Activated effector memory CD4-positive, alpha-beta T cell treated with Interleukin-2 at 50 U/mL for 16 hours (primary cell): ENCODE measurements around the gene ASB10.

Experiments used
- DNase-seq: peaks from one replicate; pipeline ENCODE4 v3.0.0-alpha.2; 2020

The ASB10 gene

GRCh38 chr7:151157645-151158329, 29.3 kb downstream of the ASB10 start:
- no peak for DNase-seq

GRCh38 chr7:151152643-151153513, 34.2 kb downstream of the ASB10 start:
- DNase-seq = no peak

- no peak for DNase-seq
These were observed 36.7 kb downstream of the ASB10 start for GRCh38 chr7:151150388-151150787.

DNA sequence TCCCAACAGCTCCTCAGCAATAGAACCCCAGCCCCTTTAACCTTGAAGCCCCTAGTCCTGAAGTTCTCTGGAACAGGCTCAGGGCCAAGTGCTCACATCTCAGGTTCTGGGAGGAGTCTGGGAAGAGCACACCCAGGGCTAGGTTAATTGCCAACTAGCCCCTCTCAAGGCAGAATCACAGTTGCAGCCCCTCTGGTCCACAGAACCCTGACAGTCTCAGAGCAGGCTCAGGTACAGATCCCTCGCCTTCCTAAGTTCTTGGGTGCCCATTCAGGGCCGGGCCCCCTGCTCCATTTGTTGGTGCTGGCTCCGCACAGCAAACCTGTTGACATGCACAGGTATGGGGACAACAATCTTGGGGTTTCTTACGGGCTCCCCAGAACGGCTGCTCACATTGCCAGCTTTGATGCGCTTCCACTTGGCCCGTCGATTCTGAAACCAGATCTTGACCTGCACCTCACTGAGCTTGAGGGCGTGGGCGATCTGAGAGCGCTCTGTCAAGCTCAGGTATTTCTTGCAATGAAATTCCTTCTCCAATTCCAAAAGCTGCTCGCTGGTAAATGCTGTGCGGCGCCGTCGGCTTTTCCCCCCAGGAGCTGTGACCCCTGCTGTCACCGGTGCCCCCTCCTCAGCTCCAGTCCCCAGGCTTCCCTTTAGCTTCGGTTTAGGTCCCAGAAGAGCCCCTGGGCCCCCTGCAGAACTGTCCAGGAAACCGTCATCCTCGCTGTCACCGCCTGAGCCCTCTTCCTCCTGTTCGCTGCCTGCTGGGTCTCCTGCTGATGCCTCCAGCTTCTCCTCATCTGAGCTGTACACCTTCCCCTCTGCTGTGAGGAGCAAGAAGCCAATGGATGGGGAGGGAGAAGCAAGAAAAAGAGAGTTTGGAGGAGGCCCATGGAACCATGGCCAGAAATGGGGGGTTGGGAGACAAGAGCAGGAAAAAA, 38.5 kb downstream of the ASB10 start:
- no peak for DNase-seq

DNA sequence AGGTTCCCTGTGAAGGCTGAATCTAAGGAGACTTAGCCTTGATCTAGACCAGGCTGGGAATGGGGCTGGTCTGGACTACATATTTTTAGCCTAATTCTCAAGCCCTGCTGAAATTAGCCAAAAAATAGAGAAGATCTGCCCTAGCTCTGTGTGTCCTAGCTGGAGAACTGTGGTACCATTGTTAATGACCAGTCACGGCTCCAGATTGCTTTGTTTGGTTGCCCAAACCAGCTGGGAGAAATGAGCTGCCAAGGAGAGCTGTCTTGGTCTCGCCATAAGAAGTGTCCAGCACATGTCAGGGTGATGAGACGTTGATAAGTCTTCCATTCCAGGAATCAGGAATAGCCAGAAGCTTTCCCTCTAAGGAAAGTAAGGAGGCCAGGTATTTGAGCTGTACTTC, 40.3 kb downstream of the ASB10 start:
- no peak for DNase-seq

DNA sequence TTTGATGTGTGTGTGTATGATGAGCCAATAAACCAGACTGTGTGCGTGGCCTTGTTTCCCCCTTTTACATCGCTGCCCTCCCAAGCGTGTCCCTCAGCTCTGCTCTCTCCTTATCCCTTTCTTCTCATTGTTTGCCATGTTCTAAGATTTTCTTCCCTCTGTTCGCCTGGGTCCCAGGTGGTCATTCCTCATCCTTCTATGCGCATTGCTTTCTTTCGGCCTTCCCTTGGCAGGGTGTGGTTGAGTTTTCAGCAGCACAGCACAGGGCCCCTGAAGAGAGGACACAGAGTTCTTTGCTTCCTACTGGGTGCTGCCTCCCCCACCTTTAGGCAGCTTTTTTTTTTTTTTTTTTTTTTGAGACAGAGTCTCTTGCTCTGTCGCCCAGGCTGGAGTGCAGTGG, 42.7 kb downstream of the ASB10 start:
- DNase-seq = no peak

DNA sequence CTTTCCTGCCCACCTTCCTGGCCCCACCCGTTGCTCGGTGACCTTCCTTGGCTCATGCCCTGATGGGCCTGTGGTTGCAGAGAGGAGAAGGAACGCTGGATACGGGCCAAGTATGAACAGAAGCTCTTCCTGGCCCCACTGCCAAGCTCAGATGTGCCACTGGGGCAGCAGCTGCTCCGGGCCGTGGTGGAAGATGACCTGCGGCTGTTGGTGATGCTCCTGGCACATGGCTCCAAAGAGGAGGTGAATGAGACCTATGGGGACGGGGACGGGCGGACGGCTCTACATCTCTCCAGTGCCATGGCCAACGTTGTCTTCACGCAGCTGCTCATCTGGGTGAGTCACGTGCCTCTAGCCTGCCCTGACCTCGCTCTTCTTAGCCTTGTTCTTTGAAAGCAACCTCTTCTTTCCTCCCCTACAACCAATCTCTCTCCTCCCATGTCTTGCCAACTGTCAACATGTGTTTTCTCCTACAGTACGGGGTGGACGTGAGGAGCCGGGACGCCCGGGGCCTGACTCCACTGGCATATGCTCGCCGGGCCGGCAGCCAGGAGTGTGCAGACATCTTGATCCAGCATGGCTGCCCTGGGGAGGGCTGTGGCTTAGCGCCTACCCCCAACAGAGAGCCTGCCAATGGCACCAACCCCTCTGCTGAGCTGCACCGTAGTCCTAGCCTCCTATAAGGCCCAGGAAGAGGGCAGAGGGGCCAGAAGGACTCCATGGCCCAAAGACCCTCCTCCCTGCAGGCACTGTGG, 43.6 kb downstream of the ASB10 start:
- no peak for DNase-seq

DNA sequence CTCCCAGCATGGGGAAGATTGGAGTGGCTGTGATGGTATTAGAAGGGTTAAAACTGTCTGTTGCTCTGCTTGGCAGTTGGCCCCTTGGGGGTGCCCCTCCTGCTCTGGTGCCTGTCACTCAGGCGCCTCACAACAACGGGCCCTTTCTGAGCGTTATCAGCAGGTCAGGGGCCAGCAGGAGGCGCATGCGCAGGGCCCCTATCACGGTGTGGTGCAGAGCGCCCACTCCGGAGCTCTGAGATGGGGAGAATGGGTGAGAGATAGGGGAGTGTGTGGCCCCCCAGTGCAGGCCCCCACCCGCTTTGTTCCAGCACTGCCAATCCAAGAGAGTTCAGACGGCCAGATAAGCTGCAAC, 44.4 kb downstream of the ASB10 start:
- DNase-seq = no peak

DNA sequence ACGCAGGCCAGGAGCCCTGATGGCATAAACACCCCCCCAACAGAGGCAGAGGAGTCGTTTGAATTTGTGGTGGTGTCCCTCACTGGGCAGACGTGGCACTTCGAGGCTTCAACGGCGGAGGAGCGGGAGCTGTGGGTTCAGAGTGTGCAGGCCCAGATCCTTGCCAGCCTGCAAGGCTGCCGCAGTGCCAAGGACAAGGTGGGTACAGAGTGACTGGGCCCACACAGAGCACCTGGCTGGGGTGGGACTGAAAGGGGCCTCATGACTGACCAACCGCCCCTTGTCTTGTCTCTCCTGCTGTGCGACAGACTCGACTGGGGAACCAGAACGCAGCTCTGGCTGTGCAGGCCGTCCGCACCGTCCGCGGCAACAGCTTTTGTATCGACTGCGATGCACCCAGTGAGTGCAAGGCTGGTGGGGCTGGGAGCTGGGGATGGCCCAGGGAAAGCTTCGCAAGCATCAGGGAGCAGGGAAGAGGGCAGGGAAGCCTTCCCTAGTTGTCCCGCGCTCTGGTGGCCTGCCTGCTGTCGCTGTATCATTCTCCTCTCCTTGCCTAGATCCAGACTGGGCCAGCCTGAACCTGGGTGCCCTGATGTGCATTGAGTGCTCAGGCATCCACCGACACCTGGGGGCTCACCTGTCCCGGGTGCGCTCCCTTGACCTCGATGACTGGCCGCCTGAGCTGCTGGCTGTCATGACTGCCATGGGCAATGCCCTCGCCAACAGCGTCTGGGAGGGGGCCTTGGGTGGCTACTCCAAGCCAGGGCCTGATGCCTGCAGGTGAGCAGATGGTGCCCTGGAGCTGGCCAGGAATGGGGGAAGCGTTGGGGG, 45.0 kb downstream of the ASB10 start:
- no peak for DNase-seq

DNA sequence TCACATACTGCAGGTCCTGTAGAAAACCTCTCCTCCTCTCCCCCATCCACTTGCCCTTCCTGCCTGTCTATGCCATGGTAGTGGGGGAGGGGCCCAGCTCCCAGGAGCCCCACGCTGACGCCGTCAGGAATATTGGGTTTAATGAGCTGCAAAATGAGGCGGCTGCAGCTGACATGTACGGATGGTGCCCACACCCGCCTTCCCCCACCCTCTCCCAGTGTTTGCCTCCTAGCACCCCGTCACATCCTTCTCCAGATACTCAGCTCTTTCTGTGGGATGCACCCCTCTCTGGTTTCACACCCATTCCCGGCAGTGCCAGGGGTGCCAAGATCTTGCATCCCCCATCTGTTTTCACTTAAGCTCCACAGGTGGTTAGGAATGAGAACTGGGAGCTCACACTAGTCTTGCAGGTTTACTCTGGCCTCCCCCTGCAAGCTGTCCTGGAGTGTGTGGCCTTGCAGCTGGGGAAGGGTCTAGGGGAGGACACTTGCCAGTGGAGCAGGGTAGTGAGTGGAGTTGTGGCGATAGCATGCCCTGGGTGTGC, 45.7 kb downstream of the ASB10 start:
- DNase-seq = no peak

DNA sequence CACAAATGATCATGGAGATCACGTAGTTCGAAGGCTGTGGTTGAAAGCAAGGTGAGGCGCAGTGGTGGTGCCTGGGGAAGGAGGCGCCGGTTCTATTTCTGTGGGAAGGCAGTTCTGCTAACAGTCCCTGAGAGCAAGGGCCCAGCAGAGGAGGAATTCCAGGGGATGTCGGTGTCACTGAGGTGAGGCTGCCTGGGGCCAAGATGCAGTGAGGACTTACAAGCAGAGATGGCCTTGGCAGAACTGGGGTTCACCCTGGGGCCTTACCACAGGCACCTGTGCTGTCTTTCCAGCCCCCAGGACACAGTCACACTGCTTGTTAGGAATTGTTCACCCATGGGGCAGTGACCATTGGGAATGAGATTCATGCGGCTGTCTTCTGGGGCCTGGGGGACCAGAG, 46.2 kb downstream of the ASB10 start:
- DNase-seq = no peak

DNA sequence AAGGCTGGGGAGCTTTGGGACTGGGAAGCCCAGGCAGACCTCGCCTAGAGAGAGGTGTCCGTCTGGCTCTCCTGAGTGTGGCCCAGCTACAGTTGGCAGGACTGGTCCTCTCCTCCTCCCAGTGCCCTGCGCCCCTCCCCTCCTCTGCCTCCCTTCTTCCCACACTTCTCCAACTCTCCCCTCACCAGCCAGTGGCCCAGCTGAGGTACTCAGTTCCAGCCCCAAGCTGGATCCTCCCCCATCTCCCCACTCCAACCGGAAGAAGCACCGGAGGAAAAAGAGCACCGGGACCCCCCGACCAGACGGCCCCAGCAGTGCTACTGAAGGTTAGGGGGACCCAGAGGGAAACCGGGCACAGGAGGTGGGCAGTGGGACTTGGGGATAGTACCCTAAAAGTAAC, 47.3 kb downstream of the ASB10 start:
- no peak for DNase-seq

DNA sequence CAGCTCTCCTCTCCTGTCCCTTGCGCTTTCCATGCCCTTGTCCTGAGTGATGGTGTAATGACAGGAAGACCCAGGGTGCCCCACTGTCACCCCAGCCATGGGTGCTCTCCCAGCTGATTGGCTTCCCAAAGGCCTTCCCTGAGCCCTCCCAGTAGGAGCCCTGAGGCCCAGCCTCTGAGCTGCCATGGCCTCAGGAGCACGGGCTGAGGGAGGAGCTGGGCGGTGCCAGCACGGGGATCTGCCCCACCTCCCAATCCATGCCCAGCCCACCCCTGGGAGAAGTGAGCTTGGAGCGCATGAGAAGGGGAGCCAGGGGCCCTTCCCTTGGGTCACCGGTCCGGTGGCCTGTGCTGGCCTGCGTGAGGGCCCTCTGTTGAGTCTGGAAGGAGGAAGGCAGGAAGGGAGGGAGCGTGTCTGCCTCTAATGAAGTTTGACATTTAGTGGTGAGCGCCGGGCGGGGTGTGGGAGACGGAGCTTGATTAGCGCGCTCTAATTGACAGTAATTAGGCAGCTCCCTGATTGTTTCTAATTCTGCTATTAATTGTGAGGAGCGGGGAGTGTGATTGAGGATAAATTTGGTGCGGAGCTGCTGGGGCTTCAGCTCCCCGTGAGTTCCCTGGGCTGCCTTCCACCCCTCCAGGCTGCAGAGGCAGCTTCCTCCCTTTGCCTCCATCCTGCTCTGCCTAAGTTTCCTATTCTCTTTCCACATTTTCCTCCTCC, 47.8 kb downstream of the ASB10 start:
- DNase-seq = no peak

DNA sequence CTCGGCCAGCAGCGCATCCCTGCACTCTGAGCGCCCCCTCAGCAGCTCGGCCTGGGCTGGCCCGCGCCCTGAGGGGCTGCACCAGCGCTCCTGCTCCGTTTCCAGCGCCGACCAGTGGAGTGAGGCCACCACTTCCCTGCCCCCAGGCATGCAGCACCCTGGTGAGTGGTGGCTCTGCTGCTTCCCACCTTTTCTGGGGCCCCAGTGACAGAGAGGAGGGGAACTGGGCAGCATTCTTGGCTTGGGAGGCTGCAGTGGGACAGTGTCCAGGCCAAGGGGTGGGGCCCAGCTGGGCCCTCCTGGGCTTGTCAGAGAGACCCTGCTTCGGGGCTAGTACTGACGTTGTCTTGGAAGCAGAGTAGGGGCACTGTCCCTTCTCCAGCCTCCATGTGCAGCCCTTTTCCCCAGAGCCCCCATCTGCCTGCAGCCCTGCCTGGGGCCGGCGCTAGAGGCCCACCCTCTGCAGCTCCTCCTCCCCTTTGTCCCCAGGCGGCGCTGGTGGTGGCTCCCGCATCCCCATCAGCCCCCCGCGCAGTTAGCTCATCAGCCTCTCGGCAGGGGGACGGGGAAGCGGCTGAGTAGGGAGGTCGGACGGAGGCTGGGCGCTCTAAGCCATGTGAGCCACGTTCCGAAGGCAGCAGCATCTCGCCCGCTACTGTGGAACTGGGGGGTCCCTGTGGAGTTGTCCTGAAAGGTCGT, 48.7 kb downstream of the ASB10 start:
- no peak for DNase-seq

- no peak for DNase-seq
These were observed 49.3 kb downstream of the ASB10 start for GRCh38 chr7:151137791-151138152.

DNA sequence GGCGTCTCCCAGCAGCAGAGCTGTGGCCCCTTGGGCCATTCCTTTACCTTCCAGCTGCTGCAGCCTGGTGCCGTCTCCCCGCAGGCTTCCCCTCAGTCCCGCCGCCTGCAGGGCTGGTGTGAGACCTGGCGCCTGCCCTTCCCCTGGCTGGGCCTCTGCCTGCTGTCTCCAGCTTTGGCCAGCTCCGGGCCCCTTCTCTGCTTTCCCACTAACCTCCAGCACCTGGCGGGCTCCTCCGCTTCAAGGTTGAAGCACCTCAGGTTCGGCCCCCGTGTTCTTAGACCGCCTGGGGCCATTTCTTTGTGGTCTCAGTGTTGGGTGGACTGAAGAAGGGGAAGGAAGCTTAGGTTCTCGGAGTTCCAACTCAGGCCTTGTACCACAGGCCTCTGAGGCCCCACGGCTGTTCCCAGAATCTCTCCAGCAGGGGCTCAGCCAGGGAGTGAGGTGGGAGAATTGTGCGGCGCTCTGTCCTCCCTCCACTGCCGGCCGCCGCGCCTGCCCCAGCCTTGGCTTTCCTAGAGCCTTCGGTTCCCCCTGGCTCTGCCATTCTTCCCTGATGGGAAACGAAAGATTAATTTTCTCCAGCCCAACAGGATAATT, 49.9 kb downstream of the ASB10 start:
- no peak for DNase-seq

- no peak for DNase-seq
These were observed 50.9 kb downstream of the ASB10 start for GRCh38 chr7:151135866-151136843.

- no peak for DNase-seq
These were observed 51.6 kb downstream of the ASB10 start for GRCh38 chr7:151135525-151135845.
